NT2/D1 (cell line): ENCODE measurements around the gene ADAMTS10.

Experiments
- SUZ12 ChIP-seq: IDR thresholded peaks from 2 replicates; pipeline ENCODE4 v1.6.1; 2011; ENCODE audit not compliant: insufficient read length, insufficient read depth; ENCODE audit errors: extremely low read depth
- ZNF274 ChIP-seq: IDR thresholded peaks from 2 replicates; pipeline ENCODE4 v1.6.1; 2011; ENCODE audit warnings: mild to moderate bottlenecking, low read depth, low read length

GRCh38 chr19:8629184-8629583, 18.7 kb upstream of the ADAMTS10 start:
- TF ChIP-seq ZNF274 (no peak), SUZ12 (no peak)
